Mononuclear cell (primary cell): ENCODE measurements around the gene PLCE1. TPM values are rescaled to one million over a fixed set of nuclear protein-coding genes. Genes with fewer than 3 reads are reported as not detected.
"Not testable (repeated sequence)": the region's sequence is repeated elsewhere in the genome, so short reads cannot be mapped to it uniquely, and the experiment has no call there.

Source experiments
- H3K27me3 ChIP-seq: 2 replicates; pipeline ENCODE4 v1.6.0; 2011; ENCODE audit warnings: low read length, control low read depth; ENCODE audit not compliant: insufficient read depth
- H3K4me1 ChIP-seq: 2 replicates; pipeline ENCODE4 v1.5.1; 2011; ENCODE audit warnings: mild to moderate bottlenecking, low read length, control low read depth; ENCODE audit not compliant: insufficient read depth
- H3K4me3 ChIP-seq: 2 replicates; pipeline ENCODE4 v1.5.1; 2011; ENCODE audit warnings: mild to moderate bottlenecking, low read length, moderate library complexity
- H3K9me3 ChIP-seq: 2 replicates; pipeline ENCODE4 v1.5.1; 2011; ENCODE audit warnings: low read depth, mild to moderate bottlenecking, control low read depth, low read length
- total RNA-seq: library from RNA; depleted of rRNA; stranded (reverse); fragments of >200 nt; gene quantifications from one replicate; pipeline ENCODE4 v1.2.3, GENCODE V29; 2012

PLCE1 gene
- total RNA-seq: not detected

GRCh38 chr10:93993782-93994437 lies at the start of gene PLCE1:
Gene PLCE1 (plus strand): TSS chr10:93993931. CDS start chr10:94031047, 37,116 bp downstream.
- Histone ChIP-seq H3K4me1 (no peaks in the 10 kb centered on the region), H3K27me3 (peaks cover 60% of the 10 kb centered on the region), H3K9me3 (no peaks in the 10 kb centered on the region), H3K4me3 (no peak within 1 kb of the TSS)

DNA sequence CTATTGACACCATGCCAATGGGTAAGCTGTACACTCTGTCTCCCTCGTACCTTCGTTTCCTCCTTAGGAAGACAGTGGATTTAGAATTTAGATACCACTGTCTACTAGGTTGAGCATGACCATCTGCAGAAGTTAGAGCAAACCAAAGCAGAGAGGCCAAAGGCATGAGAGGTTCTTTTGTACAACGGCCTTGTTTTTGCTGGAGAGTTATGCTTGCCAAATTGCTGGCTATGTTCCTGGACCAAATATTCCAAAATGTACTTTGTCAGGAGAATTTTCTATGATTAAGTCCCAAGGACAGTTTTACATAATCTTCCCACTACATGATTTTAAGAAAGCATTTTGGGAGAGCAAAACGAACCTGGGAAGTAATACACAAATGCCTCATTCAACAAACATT lies 47.9 kb upstream of the PLCE1 start:
- no peaks in the 10 kb centered on the region for H3K27me3 ChIP-seq
- H3K4me1 ChIP-seq: no peaks in the 10 kb centered on the region
- H3K4me3 ChIP-seq: no peak overlapping the region
- H3K9me3 ChIP-seq: no peaks in the 10 kb centered on the region

GRCh38 chr10:93947055-93947454 lies 46.7 kb upstream of the PLCE1 start:
- H3K4me1 ChIP-seq: no peaks in the 10 kb centered on the region
- no peak overlapping the region for H3K4me3 ChIP-seq
- no peaks in the 10 kb centered on the region for H3K27me3 ChIP-seq
- H3K9me3 ChIP-seq: no peaks in the 10 kb centered on the region

DNA sequence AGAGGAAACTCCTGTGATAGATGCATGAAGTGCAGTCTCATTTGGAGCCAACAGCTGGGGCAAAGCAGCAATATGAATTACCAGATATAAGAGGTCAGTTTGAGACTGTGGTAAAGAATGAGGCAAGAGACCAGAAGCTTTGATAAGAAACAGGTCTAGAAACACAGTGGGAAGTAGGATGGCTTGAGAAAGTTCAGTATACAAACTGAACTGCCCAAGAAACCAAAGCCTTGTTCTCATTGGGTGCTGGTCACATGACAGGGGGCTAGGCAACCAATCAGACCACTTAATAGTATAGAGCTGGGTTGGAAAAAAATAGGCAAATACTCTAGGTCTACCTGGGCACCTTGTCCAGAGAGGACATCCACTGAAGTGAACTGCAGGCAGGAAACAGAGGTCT lies 46.2 kb upstream of the PLCE1 start:
- Histone ChIP-seq H3K27me3 (no peaks in the 10 kb centered on the region), H3K4me3 (no peak overlapping the region), H3K9me3 (no peaks in the 10 kb centered on the region), H3K4me1 (no peaks in the 10 kb centered on the region)

DNA sequence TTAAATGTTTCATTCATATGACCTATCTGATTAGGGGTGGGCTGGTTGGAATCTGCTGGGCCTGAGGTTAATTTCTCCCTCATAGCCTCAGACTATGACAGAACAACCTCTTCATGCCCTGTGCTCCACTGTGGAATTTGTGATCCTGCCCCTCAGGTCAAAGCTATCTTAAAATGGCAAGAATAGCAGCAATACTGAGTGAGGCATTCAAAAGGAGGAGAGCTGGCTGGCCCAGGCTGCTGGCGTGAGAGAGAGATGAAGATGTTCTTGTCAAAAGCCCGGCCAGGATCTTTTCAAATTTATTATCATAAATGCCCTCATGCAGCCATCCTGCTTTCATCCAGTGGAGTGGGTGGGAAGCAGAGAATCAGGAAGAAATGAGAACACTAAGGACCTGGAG lies 41.8 kb upstream of the PLCE1 start:
- no peaks in the 10 kb centered on the region for H3K9me3 ChIP-seq

GRCh38 chr10:93954299-93954698 lies 39.4 kb upstream of the PLCE1 start:
- H3K9me3 ChIP-seq: no peaks in the 10 kb centered on the region
- H3K27me3 ChIP-seq: no peaks in the 10 kb centered on the region
- H3K4me1 ChIP-seq: no peaks in the 10 kb centered on the region
- H3K4me3 ChIP-seq: no peak overlapping the region

More for the DNA sequence above, 41.8 kb upstream of the PLCE1 start:
- H3K4me1 ChIP-seq: no peaks in the 10 kb centered on the region
- H3K27me3 ChIP-seq: no peaks in the 10 kb centered on the region
- H3K4me3 ChIP-seq: no peak overlapping the region

GRCh38 chr10:93954726-93955363 lies 38.9 kb upstream of the PLCE1 start:
- Histone ChIP-seq H3K4me1 (no peaks in the 10 kb centered on the region), H3K27me3 (no peaks in the 10 kb centered on the region), H3K9me3 (no peaks in the 10 kb centered on the region), H3K4me3 (no peak overlapping the region)

DNA sequence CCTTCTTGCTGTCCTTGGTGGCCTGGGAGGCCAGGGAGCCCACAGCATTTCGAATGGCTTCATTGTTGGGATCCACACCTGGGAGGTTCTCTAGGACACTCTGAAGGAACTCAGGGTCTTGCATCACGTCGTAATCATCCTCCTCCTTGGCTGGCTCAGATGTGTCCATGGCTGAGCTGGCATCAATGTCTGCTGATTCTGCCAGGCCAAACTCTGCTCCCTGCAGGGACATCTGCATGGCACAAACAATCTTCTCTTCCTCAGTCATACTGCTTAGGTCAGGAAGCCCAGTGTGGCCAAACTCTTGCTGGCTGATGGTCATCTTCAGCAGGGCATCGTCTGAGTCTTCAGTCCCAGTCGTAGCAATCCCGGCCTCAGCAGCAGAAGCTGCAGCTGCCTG lies 34.9 kb upstream of the PLCE1 start:
- no peaks in the 10 kb centered on the region for H3K27me3 ChIP-seq
- H3K4me1 ChIP-seq: no peaks in the 10 kb centered on the region
- H3K9me3 ChIP-seq: no peaks in the 10 kb centered on the region
- H3K4me3 ChIP-seq: no peak overlapping the region

- H3K27me3 ChIP-seq, H3K4me3 ChIP-seq, H3K9me3 ChIP-seq, H3K4me1 ChIP-seq: not testable (repeated sequence)
These were observed 32.7 kb upstream of the PLCE1 start for GRCh38 chr10:93960988-93961387.

DNA sequence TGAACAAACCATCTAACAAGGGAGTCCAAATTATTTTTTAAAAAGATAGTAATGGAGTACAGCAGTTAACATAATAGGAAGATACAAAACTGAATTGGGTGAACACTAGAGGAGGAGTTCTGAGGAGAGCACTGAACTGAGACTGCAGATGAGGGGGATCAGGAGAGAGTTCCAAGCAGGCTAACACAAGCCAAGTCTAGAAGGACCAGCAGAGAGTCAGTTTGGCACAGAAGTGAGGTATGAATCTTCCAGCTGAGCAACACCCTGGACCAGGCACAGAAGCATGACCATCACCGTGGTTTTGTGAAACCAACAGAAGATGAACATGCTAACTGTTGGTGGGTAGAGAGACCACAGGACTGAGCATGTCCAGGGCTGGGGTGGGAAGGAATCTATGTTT lies 30.8 kb upstream of the PLCE1 start:
- Histone ChIP-seq H3K4me1 (no peaks in the 10 kb centered on the region), H3K9me3 (no peaks in the 10 kb centered on the region), H3K4me3 (no peak overlapping the region), H3K27me3 (no peaks in the 10 kb centered on the region)

- no peaks in the 10 kb centered on the region for H3K9me3 ChIP-seq
- no peaks in the 10 kb centered on the region for H3K4me1 ChIP-seq
- H3K27me3 ChIP-seq: no peaks in the 10 kb centered on the region
- no peak overlapping the region for H3K4me3 ChIP-seq
These were observed 30.3 kb upstream of the PLCE1 start for GRCh38 chr10:93963434-93963833.

DNA sequence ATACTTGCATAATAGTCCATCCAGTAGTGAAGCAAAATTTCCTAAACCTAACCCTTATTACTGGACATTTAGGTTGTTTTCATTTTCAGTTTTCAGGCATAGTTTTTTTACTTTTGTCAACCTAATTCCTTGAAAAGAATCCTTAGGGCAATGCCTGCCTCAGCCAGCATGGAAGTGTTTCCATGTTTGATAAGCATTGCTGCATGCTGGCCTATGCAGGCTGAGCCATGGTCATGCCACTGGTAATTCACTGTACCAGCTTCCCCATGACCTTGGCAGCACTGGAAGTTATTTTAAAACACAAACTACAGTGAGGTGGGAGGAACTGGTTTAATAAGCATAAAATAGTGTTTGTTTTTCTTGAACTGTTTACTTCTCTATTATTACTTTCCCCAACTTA lies 27.8 kb upstream of the PLCE1 start:
- Histone ChIP-seq H3K4me1 (no peaks in the 10 kb centered on the region), H3K4me3 (no peak overlapping the region), H3K9me3 (no peaks in the 10 kb centered on the region), H3K27me3 (no peaks in the 10 kb centered on the region)

DNA sequence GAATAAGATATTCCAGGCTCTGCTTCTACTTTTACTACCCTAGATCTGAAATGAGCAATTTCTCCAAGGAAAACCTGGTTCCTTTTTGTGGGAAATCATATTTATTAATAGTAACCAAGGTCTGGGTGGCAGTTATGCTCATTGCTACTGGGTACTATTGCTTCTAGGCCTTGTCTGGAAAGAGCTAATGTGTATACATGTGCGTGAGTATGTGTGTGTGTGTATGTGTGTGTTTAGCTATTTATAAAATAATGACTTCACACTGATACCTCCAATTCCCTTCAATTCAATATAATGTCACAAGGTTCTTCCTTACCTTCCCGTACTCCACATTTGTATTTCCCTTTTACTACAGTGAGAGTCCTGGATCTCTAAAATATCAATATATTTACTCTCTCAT lies 26.0 kb upstream of the PLCE1 start:
- Histone ChIP-seq H3K4me1 (no peaks in the 10 kb centered on the region), H3K9me3 (no peaks in the 10 kb centered on the region), H3K4me3 (no peak overlapping the region), H3K27me3 (no peaks in the 10 kb centered on the region)

DNA sequence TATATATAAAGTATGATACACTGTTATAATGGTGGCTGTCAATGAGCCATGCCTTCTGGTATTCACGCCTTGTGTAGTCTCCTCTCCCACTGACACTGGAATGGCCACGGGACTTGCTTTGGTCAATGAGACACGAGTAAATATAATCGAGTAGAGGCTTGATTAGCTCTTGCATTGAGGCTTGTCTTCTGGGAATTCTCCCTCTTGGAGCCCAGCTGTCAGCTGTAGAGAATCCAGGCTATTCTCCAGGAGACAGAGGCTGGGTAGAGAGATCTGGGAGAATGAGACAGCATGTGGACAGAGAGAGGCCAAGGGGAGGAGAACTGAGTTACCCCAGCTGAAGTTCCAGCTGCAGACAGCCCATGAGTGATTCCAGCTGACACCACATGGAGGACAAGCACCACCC lies 25.2 kb upstream of the PLCE1 start:
- Histone ChIP-seq H3K4me3 (no peak overlapping the region), H3K27me3 (no peaks in the 10 kb centered on the region), H3K4me1 (no peaks in the 10 kb centered on the region), H3K9me3 (no peaks in the 10 kb centered on the region)

DNA sequence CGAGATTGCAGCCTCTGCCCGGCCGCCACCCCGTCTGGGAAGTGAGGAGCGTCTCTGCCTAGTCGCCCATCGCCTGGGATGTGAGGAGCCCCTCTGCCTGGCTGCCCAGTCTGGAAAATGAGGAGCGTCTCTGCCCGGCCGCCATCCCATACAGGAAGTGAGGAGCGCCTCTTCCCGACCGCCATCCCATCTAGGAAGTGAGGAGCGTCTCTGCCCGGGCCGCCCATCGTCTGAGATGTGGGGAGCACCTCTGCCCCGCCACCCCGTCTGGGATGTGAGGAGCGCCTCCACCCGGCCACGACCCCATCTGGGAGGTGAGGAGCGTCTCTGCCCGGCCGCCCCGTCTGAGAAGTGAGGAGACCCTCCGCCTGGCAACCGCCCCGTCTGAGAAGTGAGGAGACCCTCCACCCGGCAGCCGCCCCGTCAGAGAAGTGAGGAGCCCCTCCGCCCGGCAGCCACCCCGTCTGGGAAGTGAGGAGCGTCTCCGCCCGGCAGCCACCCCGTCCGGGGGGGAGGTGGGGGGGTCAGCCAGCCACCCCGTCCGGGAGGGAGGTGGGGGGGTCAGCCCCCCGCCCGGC lies 23.2 kb upstream of the PLCE1 start:
- not testable (repeated sequence) for H3K4me3 ChIP-seq, H3K4me1 ChIP-seq, H3K27me3 ChIP-seq, H3K9me3 ChIP-seq
